SH-SY5Y (cell line): Measurements from ENCODE around the gene GTF2H4.

Experiments used
- GATA2 ChIP-seq: IDR thresholded peaks from 2 replicates; pipeline ENCODE4 v1.6.1; 2011; ENCODE audit warnings: mild to moderate bottlenecking, low read depth, low read length
- GATA3 ChIP-seq: IDR thresholded peaks from 2 replicates; pipeline ENCODE4 v1.6.1; 2011; ENCODE audit warnings: low read depth, mild to moderate bottlenecking, low read length, moderate library complexity

GRCh38 chr6:30937265-30937664 is 29.3 kb downstream of the GTF2H4 start:
- no peak for TF ChIP-seq GATA2
- no peak for TF ChIP-seq GATA3
